ENCODE data around the gene FER. TPM values are rescaled to one million over a fixed set of nuclear protein-coding genes. Genes with fewer than 3 reads are reported as not detected.
"Not testable (repeated sequence)": the region's sequence is repeated elsewhere in the genome, so short reads cannot be mapped to it uniquely, and the experiment has no call there.

Gene FER
- total RNA-seq, 4 donors from 2014 or later, result 2.2 to 7.5 (median 3.7) TPM

DNA sequence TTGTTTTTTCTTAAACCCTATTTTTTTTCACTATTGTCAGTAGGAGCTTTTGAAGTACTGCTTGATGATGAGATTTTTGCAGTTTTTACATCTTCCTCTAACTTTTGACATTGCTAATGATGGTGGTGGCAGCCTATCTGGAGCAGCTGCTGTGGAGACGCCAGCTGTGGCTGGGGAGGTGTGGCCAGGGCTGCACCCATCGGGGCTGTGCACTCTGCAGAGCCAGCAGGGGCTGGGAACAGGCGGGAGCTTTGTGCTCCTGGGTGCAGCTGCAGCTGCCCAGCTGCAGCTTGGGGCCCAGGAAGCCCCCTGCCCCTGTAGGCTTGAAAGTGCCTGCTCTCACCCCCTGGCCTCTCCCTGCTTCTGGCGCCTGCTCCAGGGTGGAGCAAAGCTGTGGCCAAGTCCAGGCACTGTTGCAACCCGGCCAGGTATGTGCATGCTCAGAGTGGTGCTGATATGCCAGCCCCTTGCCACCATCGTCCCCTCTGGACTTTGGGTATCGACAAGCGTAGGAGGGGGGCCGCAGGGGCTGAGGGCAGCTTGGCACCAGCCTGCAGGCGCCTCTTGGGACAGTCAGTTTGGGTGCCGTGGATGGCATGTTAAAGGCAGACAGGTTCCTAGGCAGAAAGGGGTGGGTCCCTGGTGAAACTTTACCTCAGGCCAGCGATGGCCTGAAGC lies 39.2 kb downstream of the FER start:
- Histone ChIP-seq H3K4me3 (no peak overlapping the region), H3K27me3 (no peaks in the 10 kb centered on the region), H3K4me1 (peaks cover 0 to 6% of the 10 kb centered on the region in 2 donors), H3K9me3 (no peaks in the 10 kb centered on the region), H3K27ac (no peak overlapping the region), H3K36me3 (no peaks in the 10 kb centered on the region)
- DNase-seq, result no peak
- no peak for TF ChIP-seq POLR2A (IDR thresholded peaks at IDR 0.05)
- TF ChIP-seq, protein P1, sequence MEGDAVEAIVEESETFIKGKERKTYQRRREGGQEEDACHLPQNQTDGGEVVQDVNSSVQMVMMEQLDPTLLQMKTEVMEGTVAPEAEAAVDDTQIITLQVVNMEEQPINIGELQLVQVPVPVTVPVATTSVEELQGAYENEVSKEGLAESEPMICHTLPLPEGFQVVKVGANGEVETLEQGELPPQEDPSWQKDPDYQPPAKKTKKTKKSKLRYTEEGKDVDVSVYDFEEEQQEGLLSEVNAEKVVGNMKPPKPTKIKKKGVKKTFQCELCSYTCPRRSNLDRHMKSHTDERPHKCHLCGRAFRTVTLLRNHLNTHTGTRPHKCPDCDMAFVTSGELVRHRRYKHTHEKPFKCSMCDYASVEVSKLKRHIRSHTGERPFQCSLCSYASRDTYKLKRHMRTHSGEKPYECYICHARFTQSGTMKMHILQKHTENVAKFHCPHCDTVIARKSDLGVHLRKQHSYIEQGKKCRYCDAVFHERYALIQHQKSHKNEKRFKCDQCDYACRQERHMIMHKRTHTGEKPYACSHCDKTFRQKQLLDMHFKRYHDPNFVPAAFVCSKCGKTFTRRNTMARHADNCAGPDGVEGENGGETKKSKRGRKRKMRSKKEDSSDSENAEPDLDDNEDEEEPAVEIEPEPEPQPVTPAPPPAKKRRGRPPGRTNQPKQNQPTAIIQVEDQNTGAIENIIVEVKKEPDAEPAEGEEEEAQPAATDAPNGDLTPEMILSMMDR (IDR thresholded peaks at IDR 0.05 in 4 of 5, conservative IDR thresholded peaks at IDR 0.05 in 1 of 5), result no peak
- intact Hi-C loops (cut with DNase I; ENCODE audit: low total_unique reads) (no loop called here), in situ Hi-C loops (cut with MboI; ENCODE audit: low sequenced_read_pairs in 4 of 4) (no loop called here)
- no peak for ATAC-seq

DNA sequence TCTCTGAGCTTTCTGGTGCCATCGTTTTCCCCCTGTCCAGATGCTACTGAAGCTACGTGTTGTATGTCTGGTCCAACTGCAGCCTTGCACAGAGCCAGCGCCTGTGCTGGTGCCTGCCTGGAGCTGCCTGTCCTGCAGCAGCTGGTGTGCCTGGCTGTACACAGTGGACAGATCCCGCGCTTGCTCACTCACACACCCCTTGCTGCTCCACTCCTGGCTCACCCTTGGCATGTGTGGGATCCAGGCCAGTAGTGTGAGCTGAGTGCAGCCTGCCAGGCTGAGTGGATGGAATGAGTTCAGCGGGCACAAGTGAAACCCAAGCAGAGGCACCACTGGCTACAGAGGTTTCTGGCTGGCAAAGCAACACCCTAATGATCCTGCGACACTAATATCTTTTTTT lies 40.4 kb downstream of the FER start:
- ATAC-seq (peak; percentile 77 to 92), DNase-seq (peak; percentile 53 to 69)
- H3K4me1 ChIP-seq, result peaks cover 0 to 6% of the 10 kb centered on the region in 2 donors
- TF ChIP-seq POLR2A (IDR thresholded peaks at IDR 0.05), result no peak
- TF ChIP-seq, protein P1 (IDR thresholded peaks at IDR 0.05 in 4 of 5, conservative IDR thresholded peaks at IDR 0.05 in 1 of 5), result no peak
- no peak overlapping the region for H3K4me3 ChIP-seq
- intact Hi-C loops (cut with DNase I; ENCODE audit: low total_unique reads) (no loop called here), in situ Hi-C loops (cut with MboI; ENCODE audit: low sequenced_read_pairs in 4 of 4) (no loop called here)
- peak overlapping the region in 1 of 4 donors; percentile 16 for H3K27ac ChIP-seq
- H3K36me3 ChIP-seq, result no peaks in the 10 kb centered on the region
- H3K9me3 ChIP-seq, result no peaks in the 10 kb centered on the region
- H3K27me3 ChIP-seq, result no peaks in the 10 kb centered on the region

DNA sequence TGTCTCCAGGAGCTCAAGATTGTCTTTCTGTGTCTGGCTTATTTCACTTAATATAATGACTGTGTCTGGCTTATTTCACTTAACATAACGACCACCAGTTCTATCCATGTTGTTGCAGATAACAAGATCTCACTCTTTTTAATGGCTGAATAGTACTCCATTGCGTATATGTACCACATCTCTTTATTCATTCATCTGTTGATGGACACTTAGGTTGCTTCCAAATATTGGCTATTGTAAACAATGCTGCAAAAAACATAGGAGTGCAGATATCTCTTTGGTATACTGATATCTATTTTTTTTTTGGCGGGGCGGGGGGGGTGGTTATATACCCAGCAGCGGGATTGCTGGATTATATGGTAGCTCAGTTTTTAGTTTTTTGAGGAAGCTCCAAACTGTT lies 45.5 kb downstream of the FER start:
- no peaks in the 10 kb centered on the region for H3K36me3 ChIP-seq
- in situ Hi-C loops (cut with MboI; ENCODE audit: low sequenced_read_pairs in 4 of 4), result no loop called here
- no peak for DNase-seq
- H3K4me1 ChIP-seq, result peaks cover 0 to 6% of the 10 kb centered on the region in 2 donors
- H3K27ac ChIP-seq, result no peak overlapping the region
- no peak for TF ChIP-seq POLR2A (IDR thresholded peaks at IDR 0.05)
- TF ChIP-seq, protein P1 (IDR thresholded peaks at IDR 0.05 in 4 of 5, conservative IDR thresholded peaks at IDR 0.05 in 1 of 5), result no peak
- no peak overlapping the region for H3K4me3 ChIP-seq
- H3K27me3 ChIP-seq, result no peaks in the 10 kb centered on the region
- no peaks in the 10 kb centered on the region for H3K9me3 ChIP-seq
- no peak for ATAC-seq
- intact Hi-C loops (cut with DNase I; ENCODE audit: low total_unique reads), result no loop called here

DNA sequence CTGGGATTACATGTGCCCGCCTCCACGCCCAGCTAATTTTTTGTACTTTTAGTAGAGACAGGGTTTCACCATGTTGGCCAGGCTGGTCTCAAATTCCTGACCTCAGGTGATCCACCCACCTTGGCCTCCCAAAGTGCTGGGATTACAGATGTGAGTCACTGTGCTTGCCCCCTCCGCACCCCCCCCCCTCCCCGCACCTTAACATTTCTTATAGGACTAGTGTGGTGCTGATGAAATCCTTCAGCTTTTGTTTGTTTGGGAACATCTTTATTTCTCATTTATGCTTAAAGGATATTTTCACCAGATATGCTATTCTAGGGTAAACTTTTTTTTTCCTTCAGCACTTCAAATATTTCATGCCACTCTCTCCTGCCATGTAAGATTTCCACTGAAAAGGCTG lies 46.7 kb downstream of the FER start:
- H3K27me3 ChIP-seq; ATAC-seq; H3K4me3 ChIP-seq; DNase-seq; H3K36me3 ChIP-seq; H3K27ac ChIP-seq; intact Hi-C loops (cut with DNase I; ENCODE audit: low total_unique reads); H3K9me3 ChIP-seq; in situ Hi-C loops (cut with MboI; ENCODE audit: low sequenced_read_pairs in 4 of 4); H3K4me1 ChIP-seq: not testable (repeated sequence)

DNA sequence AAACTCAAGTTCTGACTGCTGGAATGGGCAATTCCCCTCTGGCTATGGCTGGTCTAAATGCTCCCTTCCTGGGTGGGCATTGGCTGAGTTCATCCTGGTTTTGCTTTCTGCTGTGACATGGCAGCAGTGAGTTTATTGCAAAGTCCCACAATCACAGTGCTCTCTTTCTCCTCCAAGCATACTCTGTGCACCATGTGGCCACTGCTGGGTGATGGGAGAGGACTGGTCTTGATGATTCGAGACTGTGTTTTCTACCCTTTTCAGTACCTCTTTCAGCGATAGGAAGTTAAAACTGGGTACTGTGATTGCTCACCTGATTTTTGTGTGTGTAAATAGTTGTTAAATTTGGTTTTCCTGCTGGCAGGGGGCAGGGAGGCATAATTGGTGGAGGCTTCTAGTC lies 49.7 kb downstream of the FER start:
- in situ Hi-C loops (cut with MboI; ENCODE audit: low sequenced_read_pairs in 4 of 4) (no loop called here), intact Hi-C loops (cut with DNase I; ENCODE audit: low total_unique reads) (no loop called here)
- no peaks in the 10 kb centered on the region for H3K9me3 ChIP-seq

More for the DNA sequence above, 49.7 kb downstream of the FER start:
- H3K4me3 ChIP-seq, result no peak overlapping the region
- H3K36me3 ChIP-seq, result no peaks in the 10 kb centered on the region
- DNase-seq (no peak), ATAC-seq (no peak)
- no peaks in the 10 kb centered on the region for H3K4me1 ChIP-seq
- H3K27me3 ChIP-seq, result no peaks in the 10 kb centered on the region
- TF ChIP-seq, protein P1 (IDR thresholded peaks at IDR 0.05 in 4 of 5, conservative IDR thresholded peaks at IDR 0.05 in 1 of 5), result no peak
- no peak overlapping the region for H3K27ac ChIP-seq

All from gastrocnemius medialis (tissue), 4 donors.